ENCODE measurements around the gene ATP2C2.

GRCh38 chr16:84505249-84506187 is 137.2 kb downstream of the ATP2C2 start:
- TF ChIP-seq ZNF184 (CRISPR knock-in tag; IDR thresholded peaks at IDR 0.05) (no peak), NEUROD1 (IDR thresholded peaks at IDR 0.05; ENCODE audit: borderline replicate concordance, low read depth, low read length, partially characterized antibody) (no peak), ATF1 (CRISPR knock-in tag; IDR thresholded peaks at IDR 0.05) (no peak), ATF1 (tag; IDR thresholded peaks at IDR 0.05) (no peak), POU5F1 (IDR thresholded peaks at IDR 0.05; ENCODE audit: borderline replicate concordance, low read depth, low read length, partially characterized antibody) (no peak), POLR2A (conservative IDR thresholded peaks at IDR 0.05) (no peak)
- TF ChIP-seq, protein P1, sequence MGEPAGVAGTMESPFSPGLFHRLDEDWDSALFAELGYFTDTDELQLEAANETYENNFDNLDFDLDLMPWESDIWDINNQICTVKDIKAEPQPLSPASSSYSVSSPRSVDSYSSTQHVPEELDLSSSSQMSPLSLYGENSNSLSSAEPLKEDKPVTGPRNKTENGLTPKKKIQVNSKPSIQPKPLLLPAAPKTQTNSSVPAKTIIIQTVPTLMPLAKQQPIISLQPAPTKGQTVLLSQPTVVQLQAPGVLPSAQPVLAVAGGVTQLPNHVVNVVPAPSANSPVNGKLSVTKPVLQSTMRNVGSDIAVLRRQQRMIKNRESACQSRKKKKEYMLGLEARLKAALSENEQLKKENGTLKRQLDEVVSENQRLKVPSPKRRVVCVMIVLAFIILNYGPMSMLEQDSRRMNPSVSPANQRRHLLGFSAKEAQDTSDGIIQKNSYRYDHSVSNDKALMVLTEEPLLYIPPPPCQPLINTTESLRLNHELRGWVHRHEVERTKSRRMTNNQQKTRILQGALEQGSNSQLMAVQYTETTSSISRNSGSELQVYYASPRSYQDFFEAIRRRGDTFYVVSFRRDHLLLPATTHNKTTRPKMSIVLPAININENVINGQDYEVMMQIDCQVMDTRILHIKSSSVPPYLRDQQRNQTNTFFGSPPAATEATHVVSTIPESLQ (CRISPR knock-in tag; IDR thresholded peaks at IDR 0.05) = no peak

Measured in K562 (cell line).